Ovary (tissue), 3 donors: ENCODE results near the gene THEM4.

Experiments used
- EP300 ChIP-seq: sonication (generic); formaldehyde crosslinking; IDR thresholded peaks from one replicate; pipeline ENCODE4 v1.6.1; 2017; ENCODE audit warnings: antibody characterized with exemption
- POLR2A ChIP-seq: fragments of 450-650 bp; IDR thresholded peaks from one replicate; pipeline ENCODE4 v1.6.1; 2017; ENCODE audit warnings: antibody characterized with exemption, mild to moderate bottlenecking, moderate library complexity
- TF ChIP-seq, protein P1 (sequence below), 3 donors: fragments of 450-650 bp in 2 of 3; fragments of 200-600 bp in 1 of 3; IDR thresholded peaks; one replicate each; pipeline versions ENCODE4 v1.5.1 to v1.8.0; 2016 to 2022; ENCODE audit warnings: antibody characterized with exemption in 3 of 3, mild to moderate bottlenecking in 1 of 3
- donor health status: DM: no; HTN: no; CAD: no.

DNA sequence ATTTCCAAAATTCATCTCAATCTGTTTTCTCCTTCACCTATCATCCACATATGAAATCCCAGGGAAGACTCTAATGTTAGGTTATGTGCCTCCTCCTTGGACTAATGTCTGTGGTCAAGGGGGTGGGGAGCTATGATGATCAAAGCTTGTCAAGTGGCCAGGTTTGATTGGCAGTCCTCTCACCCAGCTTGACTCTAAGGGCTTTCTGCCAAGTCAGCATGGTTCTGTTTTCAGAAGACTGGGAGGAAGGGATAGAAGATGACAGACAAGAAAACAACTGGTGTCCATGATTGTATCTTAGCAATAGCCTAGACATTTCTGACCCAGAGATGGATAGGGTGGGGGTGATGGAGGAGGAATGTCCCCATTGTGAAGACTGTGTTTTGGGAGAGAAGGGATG, 46.7 kb downstream of the THEM4 start:
- TF ChIP-seq, protein P1, sequence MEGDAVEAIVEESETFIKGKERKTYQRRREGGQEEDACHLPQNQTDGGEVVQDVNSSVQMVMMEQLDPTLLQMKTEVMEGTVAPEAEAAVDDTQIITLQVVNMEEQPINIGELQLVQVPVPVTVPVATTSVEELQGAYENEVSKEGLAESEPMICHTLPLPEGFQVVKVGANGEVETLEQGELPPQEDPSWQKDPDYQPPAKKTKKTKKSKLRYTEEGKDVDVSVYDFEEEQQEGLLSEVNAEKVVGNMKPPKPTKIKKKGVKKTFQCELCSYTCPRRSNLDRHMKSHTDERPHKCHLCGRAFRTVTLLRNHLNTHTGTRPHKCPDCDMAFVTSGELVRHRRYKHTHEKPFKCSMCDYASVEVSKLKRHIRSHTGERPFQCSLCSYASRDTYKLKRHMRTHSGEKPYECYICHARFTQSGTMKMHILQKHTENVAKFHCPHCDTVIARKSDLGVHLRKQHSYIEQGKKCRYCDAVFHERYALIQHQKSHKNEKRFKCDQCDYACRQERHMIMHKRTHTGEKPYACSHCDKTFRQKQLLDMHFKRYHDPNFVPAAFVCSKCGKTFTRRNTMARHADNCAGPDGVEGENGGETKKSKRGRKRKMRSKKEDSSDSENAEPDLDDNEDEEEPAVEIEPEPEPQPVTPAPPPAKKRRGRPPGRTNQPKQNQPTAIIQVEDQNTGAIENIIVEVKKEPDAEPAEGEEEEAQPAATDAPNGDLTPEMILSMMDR (IDR thresholded peaks at IDR 0.05): no peak
- TF ChIP-seq EP300: no peak
- TF ChIP-seq POLR2A: no peak
